Hypothalamus (tissue), 51 donors: ENCODE data around the gene TMEM63A.
"Not testable (repeated sequence)": the region's sequence is repeated elsewhere in the genome, so short reads cannot be mapped to it uniquely, and the experiment has no call there.

Source experiments
- DNase-seq, 51 donors: peaks; one replicate each; lab custom pipeline; 2025; lab: John Stamatoyannopoulos, UW

TMEM63A gene

DNA sequence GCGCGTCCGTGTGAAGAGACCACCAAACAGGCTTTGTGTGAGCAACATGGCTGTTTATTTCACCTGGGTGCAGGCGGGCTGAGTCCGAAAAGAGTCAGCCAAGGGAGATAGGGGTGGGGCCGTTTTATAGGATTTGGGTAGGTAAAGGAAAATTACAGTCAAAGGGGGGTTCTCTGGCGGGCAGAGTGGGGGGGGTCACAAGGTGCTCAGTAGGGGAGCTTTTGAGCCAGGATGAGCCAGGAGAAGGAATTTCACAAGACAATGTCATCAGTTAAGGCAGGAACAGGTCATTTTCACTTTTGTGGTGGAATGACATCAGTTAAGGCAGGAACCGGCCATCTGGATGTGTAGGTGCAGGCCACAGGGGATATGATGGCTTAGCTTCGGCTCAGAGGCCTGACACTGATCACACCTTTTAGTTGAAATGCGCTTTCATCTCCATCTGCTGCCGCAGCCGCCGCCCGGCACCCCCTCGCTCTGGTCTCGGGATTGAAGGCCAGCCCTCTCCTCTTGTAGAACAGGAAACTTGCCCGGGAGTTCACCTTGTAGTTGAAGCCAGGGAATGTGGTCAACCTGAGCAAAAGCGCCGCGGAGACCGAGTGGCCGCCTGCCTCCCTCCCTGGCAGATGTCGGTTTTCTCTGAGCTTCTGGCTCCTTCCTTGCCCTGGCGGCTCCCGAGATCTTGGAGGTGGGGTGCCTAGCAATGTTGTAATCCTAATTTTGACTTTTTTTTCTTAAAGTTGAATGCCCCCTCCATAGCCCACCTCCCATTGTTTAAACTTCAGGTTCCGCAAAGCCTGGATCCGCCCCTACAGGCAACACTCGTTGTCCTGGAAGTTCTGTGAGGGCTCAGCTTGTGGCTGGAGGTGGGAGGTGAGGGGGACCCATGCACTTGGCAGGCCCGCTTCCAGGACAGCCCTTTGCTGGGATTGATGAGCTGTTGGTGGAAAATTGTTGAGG, 71.3 kb downstream of the TMEM63A start:
- peak in 8 of 51 donors; percentile 17 to 38 (median 30) for DNase-seq

DNA sequence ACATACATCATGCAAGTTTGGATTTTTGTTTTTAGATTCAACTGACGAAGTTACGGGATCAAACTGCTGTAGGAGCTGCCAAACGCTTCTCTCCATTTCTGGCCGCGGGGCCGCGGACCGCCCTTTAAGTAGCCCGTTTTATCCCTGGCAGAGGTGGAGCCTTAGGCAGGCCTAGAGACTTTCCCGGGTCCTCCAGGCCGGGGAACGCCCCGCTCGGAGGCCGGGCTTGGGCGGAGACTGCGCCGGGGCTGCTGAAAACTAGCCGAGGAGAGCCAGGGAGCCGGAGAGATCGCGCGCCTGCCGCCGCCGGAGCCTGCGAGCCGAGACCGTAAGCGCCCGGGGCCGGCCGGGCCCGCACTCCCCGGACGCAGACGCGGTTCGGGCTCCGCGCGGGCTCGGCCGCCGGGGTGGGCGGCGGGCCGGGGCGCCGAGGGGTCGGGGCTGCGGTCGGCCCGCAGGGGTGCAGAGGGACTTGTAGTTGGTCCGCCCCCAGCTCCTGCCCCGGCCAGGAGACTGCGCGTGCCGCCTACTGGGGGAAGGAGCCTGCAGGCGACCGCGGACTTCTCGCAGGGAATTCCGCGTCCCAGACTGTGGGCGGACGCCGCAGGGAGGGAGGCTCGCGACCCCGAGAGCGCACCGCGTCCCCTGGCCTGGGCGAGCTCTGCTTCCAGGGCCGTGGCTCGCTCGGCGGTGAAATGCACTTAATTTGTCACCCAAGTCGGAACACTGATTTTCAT, 72.2 kb downstream of the TMEM63A start, which contains the start of gene EPHX1:
Gene EPHX1 (plus strand): TSS at position 283 of the 737 bp plus-strand sequence. CDS start 18,606 bp downstream, outside the sequence.
- peak in 50 of 51 donors; percentile 39 to 91 (median 76) for DNase-seq

DNA sequence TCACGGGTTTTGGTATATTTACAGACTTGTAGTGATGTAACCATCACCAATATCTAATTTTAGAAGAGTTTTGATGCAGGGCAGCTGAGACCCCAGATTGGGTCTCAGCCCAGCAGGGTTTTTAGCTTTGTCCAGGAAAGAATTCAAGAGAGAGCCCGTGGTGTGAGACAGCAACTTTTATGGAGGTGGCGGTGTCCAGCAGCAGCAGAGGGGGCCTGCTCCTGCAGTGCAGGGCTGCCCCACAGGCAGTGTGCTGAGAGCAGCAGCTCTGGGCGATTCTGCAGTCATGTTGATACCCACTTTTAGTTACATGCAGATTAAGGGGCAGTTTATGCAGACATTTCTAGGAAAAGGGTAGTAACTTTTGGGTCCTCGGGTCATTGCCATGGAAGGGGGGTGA, 74.0 kb downstream of the TMEM63A start:
- DNase-seq: no peak

DNA sequence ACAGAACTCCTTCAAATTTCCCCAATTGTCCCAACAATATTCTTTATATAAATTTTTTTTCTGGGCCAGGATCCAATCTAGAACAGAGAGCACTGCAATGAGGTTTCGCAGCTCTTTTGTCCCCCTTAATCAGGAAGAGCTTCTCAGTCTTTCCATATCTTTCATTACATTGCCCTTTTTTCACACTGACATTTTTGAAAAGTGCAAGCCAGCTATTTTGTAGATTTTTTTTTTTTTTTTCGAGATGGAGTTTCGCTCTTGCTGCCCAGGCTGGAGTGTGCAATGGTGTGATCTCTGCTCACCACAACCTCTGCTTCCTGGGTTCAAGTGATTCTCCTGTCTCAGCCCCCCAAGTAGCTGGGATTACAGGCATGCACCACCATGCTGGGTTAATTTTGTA, 75.4 kb downstream of the TMEM63A start:
- not testable (repeated sequence) for DNase-seq

DNA sequence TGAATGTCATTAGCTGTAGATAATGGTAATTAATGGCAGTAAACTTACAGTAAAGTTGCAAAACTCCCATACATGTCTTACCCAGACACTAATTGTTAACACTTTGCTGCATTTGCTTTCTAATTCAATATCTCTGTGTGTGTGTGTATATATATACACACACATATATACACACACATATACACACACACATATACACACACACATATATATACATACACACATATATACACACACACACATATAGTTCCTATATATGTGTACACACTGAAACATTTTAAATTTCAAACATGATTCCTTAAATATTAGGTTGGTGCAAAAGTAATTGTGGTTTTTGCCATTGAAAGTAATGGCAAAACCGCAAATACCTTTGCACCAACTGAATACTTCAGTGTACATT, 75.9 kb downstream of the TMEM63A start:
- DNase-seq: no peak

DNA sequence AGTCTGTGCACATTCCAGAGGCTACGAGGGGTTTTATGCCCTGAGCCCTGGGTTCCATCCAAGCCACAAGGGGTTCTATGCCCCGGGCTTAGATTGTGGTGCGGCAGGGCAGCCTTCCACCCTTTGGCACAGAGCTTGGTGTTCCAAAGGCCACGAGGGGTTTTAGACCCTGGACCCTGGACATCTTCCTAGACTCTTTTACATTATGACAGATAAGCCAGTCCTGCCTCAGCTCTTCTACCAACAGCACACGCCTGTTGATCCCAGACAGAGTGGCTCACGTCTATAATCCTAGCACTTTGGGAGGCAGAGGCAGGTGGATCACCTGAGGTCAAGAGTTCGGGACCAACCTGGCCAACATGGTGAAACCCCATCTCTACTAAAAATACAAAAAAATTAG, 81.0 kb downstream of the TMEM63A start:
- DNase-seq: not testable (repeated sequence)

DNA sequence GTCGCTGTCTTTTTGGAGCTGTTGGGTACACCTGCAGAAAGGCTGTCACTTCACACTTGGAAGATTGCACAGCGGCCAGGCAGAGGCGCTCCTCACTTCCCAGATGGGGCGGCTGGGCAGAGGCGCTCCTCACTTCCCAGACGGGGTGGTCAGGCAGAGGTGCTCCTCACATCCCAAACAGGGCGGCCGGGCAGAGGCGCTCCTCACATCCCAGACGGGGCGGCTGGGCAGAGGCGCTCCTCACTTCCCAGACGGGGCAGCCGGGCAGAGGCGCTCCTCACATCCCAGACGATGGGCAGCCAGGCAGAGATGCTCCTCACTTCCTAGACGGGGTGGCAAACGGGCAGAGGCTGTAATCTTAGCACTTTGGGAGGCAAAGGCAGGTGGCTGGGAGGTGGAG, 86.1 kb downstream of the TMEM63A start:
- DNase-seq: not testable (repeated sequence)
